H9 (cell line): ENCODE data around the gene TBX15. TPM values are rescaled to one million over a fixed set of nuclear protein-coding genes. Genes with fewer than 3 reads are reported as not detected.

ENCODE experiments used
- DNase-seq: peaks from one replicate; pipeline ENCODE4 v3.0.0-alpha.2; 2017
- H2AFZ ChIP-seq: one replicate; pipeline ENCODE4 v1.6.1; 2013; ENCODE audit warnings: mild to moderate bottlenecking, low read length, control low read depth, moderate library complexity
- H2AK5ac ChIP-seq: 2 replicates; pipeline ENCODE4 v1.6.1; 2013; ENCODE audit warnings: low read length, control low read depth, mixed read lengths; ENCODE audit not compliant: insufficient read length
- H2BK120ac ChIP-seq: one replicate; pipeline ENCODE4 v1.6.1; 2013; ENCODE audit warnings: low read depth, mild to moderate bottlenecking, low read length, control low read depth, inconsistent platforms; ENCODE audit not compliant: poor library complexity, severe bottlenecking
- H2BK12ac ChIP-seq: 2 replicates; pipeline ENCODE4 v1.6.1; 2013; ENCODE audit warnings: low read length, control low read depth, mixed read lengths, low read depth; ENCODE audit not compliant: insufficient read length
- H2BK15ac ChIP-seq: 2 replicates; pipeline ENCODE4 v1.6.1; 2013; ENCODE audit warnings: low read depth, low read length, control low read depth
- H2BK20ac ChIP-seq: one replicate; pipeline ENCODE4 v1.6.1; 2013; ENCODE audit warnings: low read depth, mild to moderate bottlenecking, low read length, control low read depth, inconsistent platforms; ENCODE audit not compliant: poor library complexity, severe bottlenecking
- H2BK5ac ChIP-seq: 2 replicates; pipeline ENCODE4 v1.6.1; 2013; ENCODE audit warnings: low read length, control low read depth, mixed read lengths; ENCODE audit not compliant: insufficient read length
- H3K14ac ChIP-seq: 2 replicates; pipeline ENCODE4 v1.6.1; 2013; ENCODE audit warnings: low read length, control low read depth; ENCODE audit not compliant: insufficient read depth
- H3K18ac ChIP-seq: 2 replicates; pipeline ENCODE4 v1.6.1; 2013; ENCODE audit warnings: low read depth, mild to moderate bottlenecking, mixed read lengths, low read length, control low read depth; ENCODE audit not compliant: insufficient read length
- H3K23ac ChIP-seq: 2 replicates; pipeline ENCODE4 v1.6.1; 2013; ENCODE audit warnings: low read length, control low read depth, mixed read lengths, low read depth; ENCODE audit not compliant: insufficient read length
- H3K23me2 ChIP-seq: 2 replicates; pipeline ENCODE4 v1.6.1; 2013; ENCODE audit warnings: low read depth, mild to moderate bottlenecking, mixed read lengths, low read length, control low read depth; ENCODE audit not compliant: insufficient read length, poor library complexity, severe bottlenecking
- H3K27ac ChIP-seq: 2 replicates; pipeline ENCODE4 v1.5.1; 2013; ENCODE audit warnings: low read length, control low read depth, mixed read lengths, low read depth; ENCODE audit not compliant: insufficient read length
- H3K27me3 ChIP-seq: 2 replicates; pipeline ENCODE4 v1.6.1; 2013; ENCODE audit warnings: low read length, control low read depth, inconsistent platforms; ENCODE audit not compliant: insufficient read depth
- H3K4ac ChIP-seq: 2 replicates; pipeline ENCODE4 v1.6.1; 2013; ENCODE audit warnings: low read depth, mild to moderate bottlenecking, control low read depth, inconsistent platforms, low read length, moderate library complexity
- H3K4me1 ChIP-seq: 2 replicates; pipeline ENCODE4 v1.6.1; 2013; ENCODE audit warnings: low read length, control low read depth, inconsistent platforms; ENCODE audit not compliant: insufficient read depth
- H3K4me2 ChIP-seq: 2 replicates; pipeline ENCODE4 v1.6.1; 2013; ENCODE audit warnings: low read length, control low read depth, mixed read lengths; ENCODE audit not compliant: insufficient read length, insufficient read depth
- H3K56ac ChIP-seq: 2 replicates; pipeline ENCODE4 v1.6.1; 2013; ENCODE audit warnings: low read depth, mild to moderate bottlenecking, mixed read lengths, low read length, control low read depth; ENCODE audit not compliant: insufficient read length
- H3K79me1 ChIP-seq: 2 replicates; pipeline ENCODE4 v1.6.1; 2013; ENCODE audit warnings: low read depth, mild to moderate bottlenecking, moderate library complexity, low read length, control low read depth, inconsistent platforms; ENCODE audit not compliant: insufficient read depth, poor library complexity, severe bottlenecking
- H3K79me2 ChIP-seq: 2 replicates; pipeline ENCODE4 v1.6.1; 2013; ENCODE audit warnings: low read length, control low read depth, inconsistent platforms; ENCODE audit not compliant: insufficient read depth
- H3K9ac ChIP-seq: 2 replicates; pipeline ENCODE4 v1.6.1; 2013; ENCODE audit warnings: low read length, control low read depth, mixed read lengths; ENCODE audit not compliant: insufficient read length; ENCODE audit errors: extremely low read depth
- H3K9me3 ChIP-seq: one replicate; pipeline ENCODE4 v1.6.1; 2013; ENCODE audit warnings: low read depth, low read length, inconsistent platforms; ENCODE audit not compliant: control insufficient read depth
- H3T11ph ChIP-seq: one replicate; pipeline ENCODE4 v1.6.1; 2013; ENCODE audit warnings: mild to moderate bottlenecking, low read length, control low read depth, inconsistent platforms
- H4K20me1 ChIP-seq: one replicate; pipeline ENCODE4 v1.6.1; 2013; ENCODE audit not compliant: control insufficient read depth, insufficient read length, insufficient read depth
- H4K5ac ChIP-seq: 2 replicates; pipeline ENCODE4 v1.6.1; 2013; ENCODE audit warnings: low read depth, mild to moderate bottlenecking, mixed read lengths, low read length, control low read depth; ENCODE audit not compliant: insufficient read length
- H4K8ac ChIP-seq: replicated peaks from 2 replicates; pipeline ENCODE4 v1.6.1; 2013; ENCODE audit warnings: low read length, control low read depth, mixed read lengths, low read depth; ENCODE audit not compliant: insufficient read length
- H4K91ac ChIP-seq: 2 replicates; pipeline ENCODE4 v1.6.1; 2013; ENCODE audit warnings: low read depth, mild to moderate bottlenecking, moderate library complexity, mixed read lengths, low read length, control low read depth; ENCODE audit not compliant: insufficient read length
- H3K27ac Mint-ChIP-seq, 3 experiments: 2 replicates in 2 of 3; 3 replicates in 1 of 3; pipeline ENCODE4 v1.8.0; 2020 to 2021; ENCODE audit warnings: mixed read lengths in 3 of 3, mild to moderate bottlenecking in 1 of 3, moderate library complexity in 1 of 3
- H3K27me3 Mint-ChIP-seq: 2 replicates; pipeline ENCODE4 v1.8.0; 2021; ENCODE audit warnings: low read depth, mild to moderate bottlenecking, moderate library complexity, mixed read lengths
- H3K36me3 Mint-ChIP-seq, 3 experiments: 2 replicates in 2 of 3; 3 replicates in 1 of 3; pipeline ENCODE4 v1.8.0; 2020 to 2021; ENCODE audit warnings: low read depth in 3 of 3, mixed read lengths in 3 of 3; ENCODE audit not compliant: insufficient read depth in 1 of 3
- H3K4me1 Mint-ChIP-seq, 2 experiments: 2 replicates each; pipeline ENCODE4 v1.8.0; 2020; ENCODE audit warnings: mixed read lengths in 2 of 2
- H3K4me3 Mint-ChIP-seq, 2 experiments: 2 replicates in 1 of 2; 3 replicates in 1 of 2; pipeline ENCODE4 v1.8.0; 2020 to 2021; ENCODE audit warnings: mild to moderate bottlenecking in 2 of 2, mixed read lengths in 2 of 2, moderate library complexity in 1 of 2
- H3K9me3 Mint-ChIP-seq, 2 experiments: 2 replicates in 1 of 2; 3 replicates in 1 of 2; pipeline ENCODE4 v1.8.0; 2020; ENCODE audit warnings: mild to moderate bottlenecking in 2 of 2, mixed read lengths in 2 of 2, moderate library complexity in 1 of 2
- WGBS: extraction: QIAGEN DNeasy Blood & Tissue Kit; methylation state at CpG from one replicate; pipeline ENCODE4 v1.1.7; 2013; ENCODE audit warnings: missing lambda C conversion rate, low lambda C conversion rate, mixed read lengths; ENCODE audit not compliant: insufficient read length; ENCODE audit errors: extremely low coverage; 5-methylcytosine and 5-hydroxymethylcytosine counted together
- total RNA-seq: library from RNA; stranded (reverse); gene quantifications from 2 replicates; pipeline ENCODE4 v1.2.1, GENCODE V29; 2021
- TF ChIP-seq, protein P1 (sequence below): fragments of 200-600 bp; sonication (generic); conservative IDR thresholded peaks from 3 replicates; pipeline ENCODE4 v1.8.0; 2021; ENCODE audit warnings: antibody characterized with exemption, mild to moderate bottlenecking

TBX15 gene
- total RNA-seq, 1 experiment from 2014 or later = 0.07 TPM

DNA sequence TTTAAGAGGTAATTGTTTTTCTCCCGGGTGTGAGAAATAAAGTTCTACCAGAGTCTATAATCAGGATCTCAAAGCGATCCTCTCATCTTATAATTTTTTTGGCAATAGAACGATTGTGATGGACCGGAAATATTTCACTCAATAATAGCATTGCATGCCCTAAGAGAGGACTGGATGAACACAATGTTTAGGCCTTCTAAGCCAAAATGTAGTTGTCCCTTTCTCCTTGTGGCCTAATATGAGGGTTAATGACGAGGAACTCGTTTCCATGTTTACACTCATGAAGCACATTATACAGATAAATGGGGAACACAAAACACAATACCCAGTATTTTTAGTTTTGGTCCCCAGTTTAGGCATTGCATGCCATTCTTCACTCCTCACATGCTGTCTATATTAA, 5.9 kb downstream of the TBX15 start:
- Histone ChIP-seq H3K27ac (no peak overlapping the region), H2BK5ac (no peak overlapping the region), H2BK120ac (no peak overlapping the region), H3K23ac (no peak overlapping the region), H3K9me3 (no peaks in the 10 kb centered on the region), H3K9ac (no peak overlapping the region), H3K23me2 (peaks cover 9% of the 10 kb centered on the region), H3K14ac (no peak overlapping the region), H3K4ac (no peak overlapping the region), H2AFZ (no peak overlapping the region), H3K56ac (no peak overlapping the region), H3K27me3 (peaks cover 94% of the 10 kb centered on the region), H2BK20ac (no peak overlapping the region), H4K5ac (no peak overlapping the region), H3K79me2 (no peaks in the 10 kb centered on the region), H2AK5ac (no peak overlapping the region), H2BK12ac (no peak overlapping the region), H3T11ph (no peak overlapping the region), H3K18ac (no peak overlapping the region), H2BK15ac (no peak overlapping the region), H4K20me1 (no peaks in the 10 kb centered on the region), H4K8ac (no peak overlapping the region), H3K79me1 (no peaks in the 10 kb centered on the region), H3K4me2 (no peak overlapping the region), H4K91ac (no peak overlapping the region), H3K4me1 (peaks cover 3% of the 10 kb centered on the region)
- H3K27me3 Mint-ChIP-seq = peaks cover 100% of the 10 kb centered on the region
- peaks cover 2 to 19% of the 10 kb centered on the region in 2 experiments; a peak in 4 of 5 replicates for H3K9me3 Mint-ChIP-seq
- H3K4me3 Mint-ChIP-seq = no peak overlapping the region
- no peak overlapping the region for H3K27ac Mint-ChIP-seq
- DNase-seq = no peak
- TF ChIP-seq, protein P1, sequence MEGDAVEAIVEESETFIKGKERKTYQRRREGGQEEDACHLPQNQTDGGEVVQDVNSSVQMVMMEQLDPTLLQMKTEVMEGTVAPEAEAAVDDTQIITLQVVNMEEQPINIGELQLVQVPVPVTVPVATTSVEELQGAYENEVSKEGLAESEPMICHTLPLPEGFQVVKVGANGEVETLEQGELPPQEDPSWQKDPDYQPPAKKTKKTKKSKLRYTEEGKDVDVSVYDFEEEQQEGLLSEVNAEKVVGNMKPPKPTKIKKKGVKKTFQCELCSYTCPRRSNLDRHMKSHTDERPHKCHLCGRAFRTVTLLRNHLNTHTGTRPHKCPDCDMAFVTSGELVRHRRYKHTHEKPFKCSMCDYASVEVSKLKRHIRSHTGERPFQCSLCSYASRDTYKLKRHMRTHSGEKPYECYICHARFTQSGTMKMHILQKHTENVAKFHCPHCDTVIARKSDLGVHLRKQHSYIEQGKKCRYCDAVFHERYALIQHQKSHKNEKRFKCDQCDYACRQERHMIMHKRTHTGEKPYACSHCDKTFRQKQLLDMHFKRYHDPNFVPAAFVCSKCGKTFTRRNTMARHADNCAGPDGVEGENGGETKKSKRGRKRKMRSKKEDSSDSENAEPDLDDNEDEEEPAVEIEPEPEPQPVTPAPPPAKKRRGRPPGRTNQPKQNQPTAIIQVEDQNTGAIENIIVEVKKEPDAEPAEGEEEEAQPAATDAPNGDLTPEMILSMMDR = no peak
- H3K4me1 Mint-ChIP-seq = peaks cover 47 to 56% of the 10 kb centered on the region in 2 experiments
- WGBS = no CpG with 5 or more reads among the region's 6 CpGs
- H3K36me3 Mint-ChIP-seq = no peaks in the 10 kb centered on the region; a peak in 1 of 7 replicates
